A549 (cell line): ENCODE data around the gene ST6GALNAC2.

Experiments used
- BHLHE40 ChIP-seq: IDR thresholded peaks from 2 replicates; pipeline ENCODE4 v1.6.1; 2012; ENCODE audit warnings: low read depth, low read length, inconsistent platforms
- CBX8 ChIP-seq: fragments of 200-600 bp; sonication (generic); IDR thresholded peaks from 2 replicates; pipeline ENCODE4 v1.6.1; 2016
- EP300 ChIP-seq, 2 experiments: fragments of >200 bp; sonication (Bioruptor Twin); formaldehyde crosslinking; IDR thresholded peaks; 2 replicates in 1 of 2; 3 replicates in 1 of 2; pipeline ENCODE4 v1.6.1; 2016 to 2017
- JUNB ChIP-seq: fragments of >200 bp; sonication (Bioruptor Twin); formaldehyde crosslinking; IDR thresholded peaks from 2 replicates; pipeline ENCODE4 v1.6.1; 2016
- MAZ ChIP-seq: fragments of 150-350 bp; IDR thresholded peaks from 2 replicates; pipeline ENCODE4 v1.6.1; 2014; ENCODE audit warnings: antibody characterized with exemption, low read depth, low read length, borderline replicate concordance
- PBX3 ChIP-seq: IDR thresholded peaks from 2 replicates; pipeline ENCODE4 v1.6.1; 2012
- POLR2A ChIP-seq: IDR thresholded peaks from 2 replicates; pipeline ENCODE4 v1.6.1; 2012; ENCODE audit warnings: mild to moderate bottlenecking, low read length
- TF ChIP-seq, protein P1 (sequence below): fragments of >200 bp; sonication (Bioruptor Twin); formaldehyde crosslinking; IDR thresholded peaks from 3 replicates; pipeline ENCODE4 v1.5.1; 2016

DNA sequence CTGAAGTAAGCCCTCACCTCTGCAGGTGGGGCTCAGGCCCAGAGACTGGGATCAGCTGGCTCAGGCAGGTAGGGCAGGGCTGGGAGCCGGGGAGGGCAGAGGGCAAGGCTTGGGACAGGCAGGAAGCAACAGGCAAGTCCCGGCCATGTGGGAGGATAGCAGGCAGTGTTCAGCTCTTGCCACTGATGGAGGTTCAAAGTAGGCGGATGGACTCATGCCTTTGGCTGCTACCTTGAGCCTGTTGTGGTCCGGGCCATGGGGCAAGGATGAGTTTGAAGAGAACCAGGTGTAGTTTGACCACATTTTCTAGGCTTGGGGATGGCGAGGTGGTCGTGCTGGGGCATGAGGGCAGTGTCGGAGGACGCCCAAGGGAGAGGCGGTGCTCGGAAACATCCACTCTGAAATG lies 43.1 kb downstream of the ST6GALNAC2 start:
- TF ChIP-seq EP300 (IDR thresholded peaks at IDR 0.05) (no peak), MAZ (no peak), PBX3 (no peak), POLR2A (no peak), JUNB (no peak), CBX8 (no peak), BHLHE40 (no peak)
- TF ChIP-seq, protein P1, sequence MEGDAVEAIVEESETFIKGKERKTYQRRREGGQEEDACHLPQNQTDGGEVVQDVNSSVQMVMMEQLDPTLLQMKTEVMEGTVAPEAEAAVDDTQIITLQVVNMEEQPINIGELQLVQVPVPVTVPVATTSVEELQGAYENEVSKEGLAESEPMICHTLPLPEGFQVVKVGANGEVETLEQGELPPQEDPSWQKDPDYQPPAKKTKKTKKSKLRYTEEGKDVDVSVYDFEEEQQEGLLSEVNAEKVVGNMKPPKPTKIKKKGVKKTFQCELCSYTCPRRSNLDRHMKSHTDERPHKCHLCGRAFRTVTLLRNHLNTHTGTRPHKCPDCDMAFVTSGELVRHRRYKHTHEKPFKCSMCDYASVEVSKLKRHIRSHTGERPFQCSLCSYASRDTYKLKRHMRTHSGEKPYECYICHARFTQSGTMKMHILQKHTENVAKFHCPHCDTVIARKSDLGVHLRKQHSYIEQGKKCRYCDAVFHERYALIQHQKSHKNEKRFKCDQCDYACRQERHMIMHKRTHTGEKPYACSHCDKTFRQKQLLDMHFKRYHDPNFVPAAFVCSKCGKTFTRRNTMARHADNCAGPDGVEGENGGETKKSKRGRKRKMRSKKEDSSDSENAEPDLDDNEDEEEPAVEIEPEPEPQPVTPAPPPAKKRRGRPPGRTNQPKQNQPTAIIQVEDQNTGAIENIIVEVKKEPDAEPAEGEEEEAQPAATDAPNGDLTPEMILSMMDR, result no peak
